CD4-positive, alpha-beta T cell treated with Interleukin-12 subunit alpha and Interleukin-12 subunit beta, for 1 hour (primary cell): ENCODE results near the gene PDYN.

Source experiments
- DNase-seq: peaks from one replicate; pipeline ENCODE4 v3.0.0-alpha.2; 2020

PDYN gene

DNA sequence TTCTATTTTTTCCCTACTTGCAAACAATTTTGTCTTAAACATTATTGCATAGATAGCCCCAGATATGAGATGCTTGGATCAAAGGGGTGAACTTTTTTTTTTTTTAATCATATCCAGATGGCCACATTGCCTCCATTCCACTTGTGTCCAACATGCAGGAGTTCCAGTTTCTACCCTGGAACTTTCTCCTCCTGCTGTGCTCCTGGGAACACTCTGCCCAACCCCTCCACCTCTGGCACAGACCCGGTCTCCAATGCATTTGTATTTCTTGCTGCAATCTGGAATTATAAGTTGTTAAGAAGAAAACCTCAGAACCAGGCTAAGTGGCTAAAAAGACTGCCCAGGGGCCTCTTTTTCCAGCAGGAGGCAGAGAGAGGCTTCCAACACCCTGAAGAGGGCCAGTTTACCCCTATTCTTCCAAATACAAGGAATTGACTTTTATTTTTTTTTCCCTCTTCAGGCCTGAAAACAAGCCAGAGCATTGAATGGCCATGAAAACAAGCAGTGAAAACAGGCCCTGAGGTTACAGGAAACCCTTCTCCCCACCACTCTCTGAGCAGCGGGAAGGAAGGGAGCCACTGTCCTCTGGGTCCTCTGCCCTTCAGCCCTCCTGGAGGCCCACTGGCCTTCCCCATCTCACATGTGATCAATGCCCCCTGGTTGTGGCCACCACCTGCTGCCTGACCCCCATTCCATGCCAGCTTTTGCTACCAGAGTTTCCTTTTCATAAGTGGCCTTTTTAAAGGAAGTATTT, 44.3 kb downstream of the PDYN start:
- DNase-seq = no peak

DNA sequence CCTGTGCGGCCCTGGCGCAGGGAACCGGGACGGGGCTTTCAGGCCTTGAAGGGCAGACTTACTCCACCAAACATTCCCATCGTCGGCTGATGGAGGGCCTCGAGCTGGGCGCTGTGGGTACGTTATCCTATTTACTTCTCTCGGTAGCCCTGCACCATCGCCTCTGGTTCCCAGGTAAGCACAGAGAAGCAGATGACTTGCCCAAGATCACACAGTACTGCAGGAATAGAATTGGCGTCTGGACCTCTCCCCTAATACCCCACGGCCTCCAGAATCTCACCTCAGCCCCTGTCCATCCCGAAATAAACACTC, 46.4 kb downstream of the PDYN start:
- no peak for DNase-seq

DNA sequence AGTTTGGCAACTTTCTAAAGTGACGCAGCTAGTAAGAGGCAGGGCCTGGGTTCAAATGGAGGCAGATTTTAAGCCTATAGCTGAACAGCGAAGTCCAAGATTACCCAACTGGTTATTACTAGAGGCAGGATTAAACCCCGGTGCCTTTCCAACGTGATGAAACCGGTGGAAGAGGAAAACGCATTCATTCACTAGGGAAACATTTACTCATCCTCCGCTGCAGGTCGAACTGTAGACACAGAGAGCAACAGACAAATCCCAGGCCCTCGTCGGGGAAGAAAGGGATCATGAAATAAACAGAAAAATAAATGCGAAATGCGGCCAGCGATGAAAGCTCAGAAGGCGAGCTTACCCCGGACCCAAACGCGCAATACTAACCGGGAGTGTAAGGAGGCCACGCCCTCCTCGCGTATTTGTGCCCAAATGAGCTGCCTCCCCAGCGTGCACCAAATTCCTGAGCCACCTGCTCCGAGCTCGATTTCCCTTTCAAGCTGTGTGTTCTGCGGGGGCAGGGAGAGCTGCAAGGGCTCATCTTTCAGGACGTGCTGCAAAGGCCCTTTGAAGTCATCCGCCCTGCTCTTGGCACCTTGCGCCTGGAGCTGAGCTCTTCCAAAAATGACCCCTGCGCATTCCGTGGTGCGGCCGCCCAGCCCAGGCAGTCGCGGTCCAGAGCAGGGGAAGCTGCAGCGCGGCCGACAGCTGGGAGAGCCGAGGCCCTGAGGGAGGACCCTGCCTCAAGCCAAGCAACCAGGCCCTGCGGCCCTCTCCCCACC, 46.9 kb downstream of the PDYN start:
- peak; percentile 9 for DNase-seq

DNA sequence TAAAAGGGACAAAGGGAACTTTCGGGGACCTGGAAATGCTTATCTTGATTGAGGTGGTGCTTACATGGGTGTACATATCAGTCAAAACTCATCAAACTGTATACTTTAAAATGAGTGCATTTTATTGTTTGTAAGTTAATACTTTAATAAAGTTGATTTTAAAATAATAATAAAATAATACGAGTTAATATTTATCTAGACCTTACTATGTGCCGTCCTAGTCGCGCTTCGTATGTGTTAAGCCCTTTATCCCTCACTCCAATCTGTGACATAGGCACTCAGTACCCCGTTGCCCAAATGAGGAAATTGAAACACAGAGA, 47.5 kb downstream of the PDYN start:
- no peak for DNase-seq

DNA sequence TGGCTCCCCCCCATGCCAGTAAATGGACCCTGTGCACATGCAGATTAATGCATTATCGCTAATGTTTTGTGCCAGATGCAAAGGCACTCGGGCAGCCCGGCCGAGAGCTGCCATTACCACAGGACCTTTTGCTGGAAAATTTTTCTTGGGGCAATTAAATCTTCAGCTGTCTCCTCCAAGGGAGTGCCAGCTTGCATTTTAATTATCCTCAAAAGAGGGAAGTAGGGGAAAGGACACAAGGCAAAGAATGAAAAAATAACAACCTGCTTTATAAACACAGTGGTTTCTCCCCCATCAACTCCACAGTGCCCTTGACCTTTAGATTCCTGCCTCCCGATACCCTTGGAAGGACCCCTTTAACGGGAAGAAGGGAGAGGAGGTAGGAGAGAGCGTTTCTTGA, 48.2 kb downstream of the PDYN start:
- DNase-seq = no peak

DNA sequence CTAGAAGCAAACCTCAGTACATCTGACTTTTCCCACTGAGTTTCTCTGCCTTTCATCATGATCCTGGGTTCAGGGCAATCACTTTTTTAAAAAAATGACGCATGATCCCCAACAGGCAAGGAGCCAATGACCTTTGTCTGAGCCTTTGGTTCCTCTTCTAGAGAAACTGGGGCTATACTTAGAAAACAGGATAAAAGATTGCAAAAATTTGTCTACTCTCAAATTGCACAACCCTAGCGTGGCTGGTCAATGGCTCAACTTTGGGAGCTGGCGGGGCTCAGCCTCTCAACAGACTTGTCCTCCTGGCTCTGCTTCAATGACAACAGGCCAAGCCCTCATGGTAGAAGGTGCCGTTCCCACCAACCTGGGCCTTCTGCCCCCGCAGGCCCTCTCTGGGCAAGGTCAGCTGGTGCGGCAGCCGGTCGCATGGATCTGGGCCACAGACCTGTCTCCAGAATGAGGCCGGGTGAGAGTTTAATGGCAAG, 48.7 kb downstream of the PDYN start:
- peak; percentile 26 for DNase-seq

DNA sequence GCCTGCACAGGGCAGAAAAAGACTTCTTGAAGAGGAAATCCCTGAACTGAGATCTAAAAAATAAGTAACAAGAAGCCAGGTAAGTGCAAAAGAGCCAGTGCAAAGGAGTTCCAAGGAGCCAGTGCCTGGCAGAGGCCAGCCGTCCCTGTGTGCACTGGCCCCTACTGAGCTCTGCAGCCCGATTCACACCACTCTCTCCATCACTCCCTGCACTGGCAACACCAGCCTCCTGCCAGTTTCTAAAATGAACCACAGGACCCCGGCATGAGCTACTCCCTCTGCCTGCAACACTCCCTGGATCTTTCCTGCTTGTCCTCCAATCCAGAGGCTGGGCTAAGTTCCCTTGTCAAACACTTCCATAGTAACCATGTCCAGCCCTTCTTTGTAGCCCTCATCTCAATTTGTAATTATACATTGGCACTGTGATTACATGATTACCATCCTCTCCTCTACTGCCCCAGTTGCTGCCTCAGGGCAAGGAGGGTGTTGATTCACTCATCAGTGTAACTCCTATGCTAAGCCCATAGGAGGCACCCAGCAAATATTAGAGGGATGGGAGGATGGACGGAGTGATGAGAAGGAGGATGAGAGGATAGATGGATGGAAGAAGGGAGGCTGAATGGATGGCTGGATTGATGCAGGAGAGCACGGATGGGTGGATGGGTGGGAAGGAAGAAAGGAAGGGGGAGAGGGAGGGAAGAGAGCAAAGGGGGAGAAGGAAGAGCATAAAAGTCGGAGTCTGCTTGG, 49.3 kb downstream of the PDYN start:
- DNase-seq = no peak

DNA sequence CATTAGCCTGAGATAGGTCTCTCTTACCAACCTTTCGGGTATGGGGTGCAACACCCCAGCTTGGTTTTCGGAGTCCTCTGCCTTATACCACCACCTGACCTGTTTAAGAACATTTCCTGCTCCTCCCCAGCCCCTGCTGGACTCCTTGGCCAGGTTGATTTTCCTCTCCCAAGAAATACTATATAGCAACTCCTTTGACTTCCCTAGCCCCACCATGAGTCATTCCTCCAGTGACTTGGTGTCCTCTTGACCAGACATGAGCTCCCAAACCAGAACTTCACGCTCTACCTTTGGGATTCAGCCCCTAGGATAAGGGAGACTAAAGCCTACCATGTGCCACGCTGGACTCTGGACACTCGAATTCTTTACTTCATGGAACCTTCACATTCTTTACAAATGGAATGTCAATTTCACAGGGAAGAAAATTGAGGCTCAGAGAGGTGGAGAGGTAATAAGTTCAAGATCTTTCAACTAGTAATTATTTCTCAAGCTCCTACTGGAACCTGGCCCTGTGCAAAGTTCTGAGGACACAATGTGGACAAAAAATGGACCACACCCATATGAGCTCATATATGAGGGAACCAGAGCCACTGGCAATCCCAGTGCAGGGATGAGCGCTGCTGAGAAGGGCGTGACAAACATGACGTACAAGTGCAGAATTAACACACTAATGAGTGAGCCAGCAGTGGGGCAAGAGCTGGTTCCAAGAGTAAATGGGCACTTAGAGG, 50.4 kb downstream of the PDYN start:
- DNase-seq = no peak

DNA sequence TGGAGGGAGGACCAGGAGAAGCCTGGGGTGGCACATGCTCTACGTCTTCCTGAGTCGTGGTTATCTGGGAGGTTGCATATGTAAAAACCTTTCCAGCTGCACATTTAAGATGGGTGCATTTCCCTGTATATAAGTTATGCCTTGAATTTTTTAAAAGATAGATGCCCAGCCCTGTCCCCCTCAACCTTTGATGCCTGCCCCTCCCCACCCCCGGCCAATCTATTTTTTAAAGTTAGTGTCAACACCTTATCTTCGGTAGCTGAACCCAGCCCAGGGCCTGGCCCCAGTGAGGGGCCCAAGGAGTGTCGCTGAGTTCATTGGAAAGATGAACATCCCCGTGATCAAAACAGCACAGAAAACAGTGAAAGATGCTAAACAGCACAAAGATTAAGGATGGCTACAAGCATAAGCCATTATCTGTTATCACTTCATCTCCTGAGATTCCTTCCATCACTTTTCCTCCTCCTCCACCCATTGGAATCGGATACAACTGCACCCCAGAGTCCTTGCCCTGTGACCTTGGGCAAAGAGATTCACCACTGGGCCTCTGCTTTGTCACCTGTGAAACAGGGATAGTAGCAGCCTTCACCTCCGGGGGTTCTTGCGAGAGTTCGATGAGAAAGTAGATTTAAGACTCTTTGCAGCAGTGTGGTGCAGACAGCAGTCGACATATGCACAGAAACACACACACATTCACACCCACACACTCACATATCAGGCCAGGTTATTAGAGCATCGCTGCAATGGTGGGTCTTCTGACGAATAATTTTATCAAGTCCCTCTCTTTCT, 51.2 kb downstream of the PDYN start:
- no peak for DNase-seq

DNA sequence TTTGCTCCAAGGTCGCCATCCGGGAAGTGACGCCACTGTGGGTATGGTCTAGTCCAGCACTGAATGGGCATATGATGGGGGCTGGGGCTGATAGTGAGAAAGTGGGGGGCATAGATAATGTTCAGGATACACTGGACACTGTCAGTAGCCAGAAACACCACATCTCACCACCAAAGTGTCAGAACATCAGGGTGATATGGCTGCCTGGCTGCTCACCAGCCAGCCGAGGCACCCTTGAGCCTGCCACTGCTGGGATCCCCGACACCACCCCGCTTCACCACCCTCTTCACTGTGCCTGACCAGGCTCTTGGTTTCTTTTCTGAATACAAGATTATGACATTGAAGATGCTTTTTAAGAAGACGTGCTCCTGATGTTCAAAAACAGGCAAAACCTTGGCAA, 51.8 kb downstream of the PDYN start:
- DNase-seq = no peak

DNA sequence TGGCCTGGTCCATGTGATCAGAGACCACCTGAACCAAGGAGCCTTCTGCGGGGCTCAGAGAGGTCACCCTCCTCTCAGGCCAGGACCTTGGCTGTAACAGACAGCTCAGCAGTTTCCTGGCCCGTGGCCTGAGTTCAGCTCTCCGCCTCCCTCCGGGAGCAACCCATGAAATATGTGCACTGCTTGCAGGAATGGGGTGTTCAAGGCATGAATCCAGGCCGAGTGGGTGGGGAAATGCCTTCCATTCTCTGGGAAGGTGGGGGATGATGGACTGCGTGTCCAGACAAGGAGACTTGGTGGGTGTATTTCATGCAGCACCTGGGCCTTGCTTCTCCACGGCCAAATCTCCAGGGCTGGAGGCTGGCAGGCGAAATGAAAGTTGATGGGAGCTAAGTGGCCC, 52.6 kb downstream of the PDYN start:
- DNase-seq = no peak

DNA sequence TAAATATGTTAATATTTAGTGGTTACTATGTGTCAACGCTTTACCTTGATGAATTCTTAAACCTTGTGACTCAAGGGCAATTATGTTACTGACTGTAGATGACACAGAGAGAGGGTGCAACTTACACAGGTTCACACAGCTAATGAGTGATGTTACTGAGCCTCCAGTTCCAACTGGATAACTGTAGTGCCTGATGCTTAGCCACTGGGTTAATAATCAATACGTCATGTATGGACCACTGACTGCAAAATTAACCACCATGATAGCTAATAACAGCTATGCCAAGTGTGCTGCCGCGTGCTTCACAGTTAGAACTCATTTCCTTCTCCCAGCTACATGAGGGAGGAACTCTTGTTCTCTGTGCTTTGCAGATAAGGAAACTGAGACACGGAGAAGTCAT, 53.3 kb downstream of the PDYN start:
- DNase-seq = no peak

DNA sequence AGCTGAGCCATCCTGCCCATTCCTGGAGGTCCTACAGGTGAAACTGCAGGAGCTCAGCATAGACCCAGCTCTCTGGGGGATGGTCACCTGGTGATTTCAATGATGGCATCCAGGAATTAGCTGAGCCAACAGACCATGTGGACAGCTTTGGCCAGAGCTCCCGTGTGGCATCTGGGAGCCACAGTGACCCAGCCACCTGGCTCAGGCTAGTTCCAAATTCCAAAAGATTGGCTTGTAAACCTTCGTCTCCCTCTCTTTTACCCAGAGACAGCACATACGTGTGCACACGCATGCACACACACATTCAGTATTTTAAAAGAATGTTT, 54.6 kb downstream of the PDYN start:
- no peak for DNase-seq

DNA sequence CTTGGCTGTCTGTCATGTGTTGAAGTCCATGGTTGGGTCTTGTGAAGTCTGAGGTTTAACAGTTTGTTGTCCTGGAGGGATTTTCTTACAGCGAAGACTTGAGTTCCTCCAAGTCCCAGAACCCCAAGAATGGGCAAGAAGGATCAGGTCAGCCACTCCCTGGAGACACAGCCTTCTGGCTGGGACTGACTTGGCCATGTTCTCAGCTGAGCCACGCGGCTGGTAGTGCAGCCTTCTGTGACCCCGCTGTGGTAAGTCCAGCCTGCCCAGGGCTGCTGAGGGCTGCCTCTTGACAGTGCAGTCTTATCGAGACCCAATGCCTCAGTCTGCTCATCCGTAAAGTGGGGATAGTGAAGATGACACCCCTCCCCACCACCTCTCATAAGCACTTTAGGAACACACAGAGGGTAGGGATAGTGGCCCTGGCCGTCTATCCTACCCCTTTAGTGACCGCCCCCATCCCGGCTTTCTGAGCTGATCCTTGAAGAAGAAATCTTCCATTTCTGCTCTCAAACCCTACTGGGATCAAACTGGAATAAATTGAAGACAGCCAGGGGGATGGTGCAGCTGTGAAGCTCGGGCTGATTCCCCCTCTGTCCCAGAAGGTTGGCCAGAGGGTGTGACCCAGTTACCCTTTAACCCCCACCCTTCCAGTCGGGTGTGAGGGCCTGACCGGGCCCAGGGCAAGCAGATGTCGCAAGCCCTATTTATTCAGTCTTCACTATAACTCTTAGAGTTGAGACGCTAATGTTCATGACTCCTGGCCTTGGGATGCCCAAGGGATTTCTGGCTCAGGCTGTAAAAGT, 55.2 kb downstream of the PDYN start:
- no peak for DNase-seq

DNA sequence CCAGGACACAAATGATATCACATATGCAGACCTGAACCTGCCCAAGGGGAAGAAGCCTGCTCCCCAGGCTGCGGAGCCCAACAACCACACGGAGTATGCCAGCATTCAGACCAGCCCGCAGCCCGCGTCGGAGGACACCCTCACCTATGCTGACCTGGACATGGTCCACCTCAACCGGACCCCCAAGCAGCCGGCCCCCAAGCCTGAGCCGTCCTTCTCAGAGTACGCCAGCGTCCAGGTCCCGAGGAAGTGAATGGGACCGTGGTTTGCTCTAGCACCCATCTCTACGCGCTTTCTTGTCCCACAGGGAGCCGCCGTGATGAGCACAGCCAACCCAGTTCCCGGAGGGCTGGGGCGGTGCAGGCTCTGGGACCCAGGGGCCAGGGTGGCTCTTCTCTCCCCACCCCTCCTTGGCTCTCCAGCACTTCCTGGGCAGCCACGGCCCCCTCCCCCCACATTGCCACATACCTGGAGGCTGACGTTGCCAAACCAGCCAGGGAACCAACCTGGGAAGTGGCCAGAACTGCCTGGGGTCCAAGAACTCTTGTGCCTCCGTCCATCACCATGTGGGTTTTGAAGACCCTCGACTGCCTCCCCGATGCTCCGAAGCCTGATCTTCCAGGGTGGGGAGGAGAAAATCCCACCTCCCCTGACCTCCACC, 56.4 kb downstream of the PDYN start:
- no peak for DNase-seq

DNA sequence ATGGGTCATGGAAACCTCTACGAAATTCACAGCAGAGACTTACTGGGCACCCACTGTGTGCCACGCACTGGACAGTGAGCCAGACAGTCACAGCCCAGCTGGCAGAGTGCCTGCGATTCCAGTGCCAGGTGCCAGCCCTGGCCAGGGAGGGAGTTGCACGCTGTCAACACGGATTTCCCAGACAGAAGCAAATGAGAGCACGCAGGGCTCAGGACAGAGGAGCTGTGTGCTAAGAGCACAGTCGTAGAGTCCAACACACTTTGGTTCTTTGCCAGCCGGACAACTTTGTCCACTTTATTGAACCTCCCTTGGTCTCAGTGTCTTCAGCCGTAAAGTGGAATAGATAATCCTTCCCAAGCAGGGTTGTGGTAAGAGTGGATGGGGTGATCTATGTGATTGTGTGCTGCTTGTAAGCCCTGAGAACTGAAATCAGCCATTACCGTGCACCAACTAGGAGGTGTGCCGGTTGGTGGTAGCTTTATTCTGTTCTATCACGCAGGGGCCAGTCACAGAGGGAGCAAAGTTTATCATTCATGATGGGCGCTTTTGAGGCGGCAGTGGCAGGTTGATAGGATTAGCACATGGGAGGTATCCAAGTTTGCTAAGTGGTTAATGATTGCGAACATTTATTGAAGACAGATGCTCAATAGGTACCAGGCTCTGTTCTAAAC, 58.0 kb downstream of the PDYN start:
- no peak for DNase-seq

DNA sequence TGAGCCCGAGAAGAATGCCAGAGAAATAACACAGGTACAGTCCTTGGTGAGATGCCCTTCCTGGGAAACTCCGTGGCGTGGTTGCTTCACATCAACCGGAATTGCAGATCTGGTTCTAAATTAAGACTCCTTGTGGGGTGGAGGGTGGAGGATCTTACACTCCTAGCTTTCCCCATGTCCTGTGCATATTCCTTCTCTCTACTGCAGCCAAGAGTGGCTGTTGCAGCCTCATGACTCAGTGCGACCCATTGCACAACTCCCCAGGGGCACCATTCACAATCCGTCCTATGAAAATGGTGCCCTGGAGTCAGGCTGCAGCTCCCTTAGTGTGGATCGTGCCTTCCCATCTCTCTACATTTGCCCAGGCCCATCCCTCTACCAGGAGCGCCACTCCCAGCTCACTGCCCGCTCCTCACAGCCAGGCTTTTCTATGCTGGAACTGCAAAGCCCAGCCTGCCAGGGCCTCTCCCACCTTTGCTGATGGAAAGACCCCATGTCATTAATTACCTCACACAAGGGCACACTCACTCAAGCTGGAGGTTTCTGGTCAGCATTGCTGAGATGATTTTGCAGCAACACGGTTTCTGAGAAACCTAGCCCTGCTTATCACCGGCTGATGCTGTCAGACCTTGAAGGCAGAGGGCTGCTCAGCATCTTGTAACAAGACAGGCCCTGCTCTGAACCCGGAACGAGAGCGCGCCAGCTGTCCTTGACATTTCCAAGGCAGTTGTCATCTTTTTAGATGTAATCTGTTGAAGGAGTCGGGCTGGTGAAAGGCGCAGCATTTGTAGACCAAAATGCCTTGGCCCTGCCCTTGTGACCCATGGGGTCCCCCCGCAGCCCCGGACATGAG, 58.9 kb downstream of the PDYN start:
- DNase-seq = no peak

DNA sequence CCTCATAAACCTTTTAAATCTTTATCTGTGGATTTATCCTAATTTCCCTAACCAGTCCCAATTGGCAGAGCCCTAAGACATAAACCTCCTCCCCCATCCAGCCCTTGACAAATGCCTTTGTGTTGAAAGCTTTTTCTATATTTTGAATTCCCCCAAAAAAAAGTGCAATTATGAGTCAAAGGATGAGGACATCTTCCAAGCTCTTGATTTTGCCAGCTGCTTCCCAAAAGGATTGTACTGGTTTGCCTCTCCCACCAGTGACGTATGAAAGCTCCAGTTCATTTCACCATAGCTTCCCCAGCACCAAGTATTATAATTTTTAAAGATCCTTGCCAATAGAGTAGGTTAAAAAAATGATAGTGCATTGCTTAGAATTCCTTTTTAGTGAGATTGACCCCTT, 59.7 kb downstream of the PDYN start:
- no peak for DNase-seq

DNA sequence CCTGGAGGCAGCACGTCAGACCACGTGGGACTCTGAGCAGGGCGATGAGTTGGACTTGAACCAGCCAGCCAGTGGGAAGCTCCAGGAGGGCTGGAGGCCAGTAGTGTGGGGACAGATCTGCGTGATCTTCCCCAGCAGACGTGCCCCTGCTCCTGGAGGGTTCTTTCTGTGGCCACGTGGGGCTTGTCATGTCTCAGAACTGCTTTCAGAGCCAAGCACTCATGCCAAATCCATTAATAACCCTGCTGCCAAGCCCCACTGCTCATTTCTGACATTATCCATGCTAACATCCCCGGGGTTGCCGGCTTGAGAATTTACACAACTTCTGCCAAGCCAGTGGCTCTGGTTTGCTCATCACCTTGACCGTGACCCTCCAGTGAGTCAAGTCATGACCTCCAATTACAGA, 60.4 kb downstream of the PDYN start:
- DNase-seq = no peak

DNA sequence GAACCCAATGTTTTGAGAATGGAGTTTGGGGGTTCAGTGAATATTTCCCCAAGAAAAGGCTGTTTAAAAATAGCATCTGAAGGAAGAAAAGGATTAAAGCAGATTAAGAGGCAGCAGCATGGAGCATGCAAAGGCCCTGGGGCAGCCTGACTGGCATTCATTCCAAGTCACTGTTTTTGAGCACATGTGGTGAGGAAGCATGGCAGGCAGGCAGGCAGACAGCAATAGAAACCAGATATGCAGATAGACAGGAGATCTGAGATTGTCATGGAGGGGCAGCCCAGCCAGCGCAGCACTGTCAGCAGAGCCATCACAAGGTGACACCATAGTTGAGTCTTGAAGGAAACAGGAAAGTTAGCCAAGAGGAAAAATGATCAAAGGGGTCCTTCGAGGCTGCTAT, 60.9 kb downstream of the PDYN start:
- no peak for DNase-seq
